Measurements from ENCODE around the gene SGSH. TPM values are rescaled to one million over a fixed set of nuclear protein-coding genes. Genes with fewer than 3 reads are reported as not detected.

Gene SGSH
- total RNA-seq, 1 donor from 2014 or later: 25.5 TPM

GRCh38 chr17:80163336-80163735 is 56.8 kb downstream of the SGSH start:
- Mint-ChIP-seq H3K27ac (no peak overlapping the region), H3K9me3 (no peaks in the 10 kb centered on the region), H3K4me3 (ENCODE audit: low read depth) (no peak overlapping the region), H3K27me3 (ENCODE audit: low read depth) (peaks cover 11% of the 10 kb centered on the region), H3K4me1 (ENCODE audit: low read depth) (no peaks in the 10 kb centered on the region), H3K36me3 (ENCODE audit: low read depth) (no peaks in the 10 kb centered on the region)
- intact Hi-C loops (cut with micrococcal nuclease): no loop called here
- DNase-seq (ENCODE audit: low spot score): no peak

GRCh38 chr17:80160536-80160935 is 59.6 kb downstream of the SGSH start:
- H3K4me1 Mint-ChIP-seq (ENCODE audit: low read depth): no peaks in the 10 kb centered on the region
- H3K27me3 Mint-ChIP-seq (ENCODE audit: low read depth): peaks cover 11% of the 10 kb centered on the region
- H3K27ac Mint-ChIP-seq: no peak overlapping the region
- no peak for DNase-seq (ENCODE audit: low spot score)
- H3K4me3 Mint-ChIP-seq (ENCODE audit: low read depth): no peak overlapping the region
- intact Hi-C loops (cut with micrococcal nuclease): no loop called here
- H3K36me3 Mint-ChIP-seq (ENCODE audit: low read depth): peaks cover 4% of the 10 kb centered on the region
- H3K9me3 Mint-ChIP-seq: peaks cover 6% of the 10 kb centered on the region

Other genes with a start within 250 kb of the SGSH start
- 1.4 and 2.0 TPM in 2 replicates for gene TBC1D16, start 184.5 kb downstream of the SGSH start, total RNA-seq
- 0.18 TPM in 1 of 2 replicates, not detected in the other for gene CCDC40, start 183.7 kb downstream of the SGSH start, total RNA-seq
- 23.6 and 26.1 TPM in 2 replicates for gene GAA, start 118.8 kb downstream of the SGSH start, total RNA-seq
- gene EIF4A3, start 73.2 kb downstream of the SGSH start, total RNA-seq: 167 and 169 TPM in 2 replicates
- gene CARD14, start 50.3 kb downstream of the SGSH start, total RNA-seq: not detected in 2 replicates
- gene SLC26A11, start 94 bp upstream of the SGSH start, total RNA-seq: 9.7 TPM in 2 replicates
- 297 and 309 TPM in 2 replicates for gene RNF213, start 40.5 kb upstream of the SGSH start, total RNA-seq
- 16.1 and 16.8 TPM in 2 replicates for gene ENDOV, start 194.8 kb upstream of the SGSH start, total RNA-seq